ENCODE data around the gene ANAPC13.

ANAPC13 gene

GRCh38 chr3:134449277-134449676 is 36.5 kb downstream of the ANAPC13 start:
- peak; percentile 10 for DNase-seq

- no peak for DNase-seq
Observed at GRCh38 chr3:134448664-134449063, 37.1 kb downstream of the ANAPC13 start.

DNA sequence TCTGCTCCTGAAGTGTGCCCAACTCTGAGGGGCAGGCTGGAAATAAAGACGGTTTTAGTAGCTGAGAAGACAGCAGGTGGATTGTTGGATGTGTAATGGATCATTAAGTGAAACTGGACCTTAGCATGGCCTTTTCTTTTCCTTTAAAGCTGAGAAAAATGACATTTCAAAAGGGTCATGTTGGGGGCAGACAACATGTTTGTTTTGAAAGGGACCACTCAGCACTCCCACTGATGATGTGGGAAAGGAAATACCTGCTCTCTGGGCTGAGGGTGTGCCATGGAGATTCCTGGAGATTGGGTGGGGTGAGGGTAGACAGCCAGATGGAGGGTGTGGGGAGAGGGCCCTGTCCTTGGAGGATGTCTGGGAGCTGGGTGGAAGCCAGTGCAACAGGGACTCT is 38.4 kb downstream of the ANAPC13 start:
- no peak for DNase-seq

GRCh38 chr3:134446800-134447199 is 39.0 kb downstream of the ANAPC13 start:
- DNase-seq = no peak

DNA sequence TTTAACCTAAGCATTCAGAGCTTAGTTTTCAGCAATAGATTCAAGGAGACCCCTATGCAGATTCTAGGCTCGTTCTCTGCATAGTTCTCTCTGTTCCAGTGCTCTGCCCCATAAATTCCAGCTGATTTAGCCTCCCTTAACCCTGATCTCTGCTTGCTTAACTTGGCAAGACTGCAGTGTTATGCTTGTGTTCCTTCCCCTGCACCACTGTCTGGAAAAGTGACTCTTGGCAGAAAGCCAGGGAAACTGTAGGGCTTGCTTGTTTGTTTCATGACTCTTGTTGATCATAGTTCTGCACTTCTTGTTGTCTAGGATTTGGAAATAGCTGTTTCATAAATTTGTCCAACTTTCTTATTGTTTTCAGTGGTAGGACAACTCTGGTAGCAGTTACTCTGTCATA is 40.1 kb downstream of the ANAPC13 start:
- DNase-seq = no peak

DNA sequence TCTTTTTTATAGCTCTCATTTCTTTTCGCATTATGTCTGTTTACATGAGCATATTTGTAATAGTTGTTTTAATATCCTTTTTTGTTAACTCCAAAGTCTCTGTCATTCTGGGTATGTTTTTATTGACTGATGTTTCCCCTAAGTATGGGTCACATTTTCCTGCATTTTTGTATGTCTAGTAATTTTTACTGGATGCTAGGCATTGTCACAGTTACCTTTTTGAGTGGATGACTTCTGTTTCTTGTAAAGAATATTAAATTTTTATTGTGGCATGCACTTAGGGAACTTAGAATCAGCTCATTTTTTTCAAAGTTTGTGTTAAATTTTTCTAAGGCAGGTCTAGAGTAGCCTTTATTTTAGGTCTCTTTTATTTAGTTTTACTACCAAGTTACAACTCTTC is 40.7 kb downstream of the ANAPC13 start:
- no peak for DNase-seq

DNA sequence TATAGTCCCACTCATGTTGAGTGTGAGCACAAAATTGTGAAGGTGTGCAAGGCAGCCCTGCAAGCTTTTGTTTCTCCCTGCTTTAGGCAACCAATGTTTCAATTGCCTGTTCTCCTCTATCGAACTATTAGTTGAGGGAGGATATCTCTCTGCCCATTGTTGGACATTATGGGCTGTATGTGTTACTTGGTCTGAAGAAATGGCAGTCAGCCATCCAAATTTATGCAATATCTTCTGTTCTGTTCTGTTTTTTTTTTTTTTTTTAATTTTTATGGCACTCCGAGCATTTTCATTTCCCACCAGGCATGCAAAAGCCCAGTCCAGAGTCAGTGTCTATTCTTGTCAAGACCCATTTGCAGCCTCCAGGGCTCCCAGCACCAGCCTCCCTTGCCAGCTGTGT is 44.0 kb downstream of the ANAPC13 start:
- no peak for DNase-seq

DNA sequence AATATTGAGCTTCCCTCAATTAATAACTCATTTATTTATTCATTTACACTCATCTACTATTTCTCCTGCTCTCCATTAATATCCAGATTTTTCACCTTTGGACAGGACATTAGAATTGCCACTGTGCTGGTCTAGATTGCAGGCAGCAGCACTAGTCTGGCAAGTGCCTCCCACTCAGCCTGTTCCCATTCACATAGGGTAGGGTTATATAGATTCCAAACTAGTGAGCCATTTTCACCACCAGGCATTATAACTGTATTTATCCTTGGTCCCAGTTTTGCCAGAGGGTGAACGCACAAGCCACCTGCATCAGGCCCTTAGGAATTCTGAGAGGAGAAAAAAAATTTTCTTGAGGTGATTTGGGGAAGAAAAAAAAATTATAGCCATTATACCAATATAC is 44.5 kb downstream of the ANAPC13 start:
- DNase-seq = no peak

DNA sequence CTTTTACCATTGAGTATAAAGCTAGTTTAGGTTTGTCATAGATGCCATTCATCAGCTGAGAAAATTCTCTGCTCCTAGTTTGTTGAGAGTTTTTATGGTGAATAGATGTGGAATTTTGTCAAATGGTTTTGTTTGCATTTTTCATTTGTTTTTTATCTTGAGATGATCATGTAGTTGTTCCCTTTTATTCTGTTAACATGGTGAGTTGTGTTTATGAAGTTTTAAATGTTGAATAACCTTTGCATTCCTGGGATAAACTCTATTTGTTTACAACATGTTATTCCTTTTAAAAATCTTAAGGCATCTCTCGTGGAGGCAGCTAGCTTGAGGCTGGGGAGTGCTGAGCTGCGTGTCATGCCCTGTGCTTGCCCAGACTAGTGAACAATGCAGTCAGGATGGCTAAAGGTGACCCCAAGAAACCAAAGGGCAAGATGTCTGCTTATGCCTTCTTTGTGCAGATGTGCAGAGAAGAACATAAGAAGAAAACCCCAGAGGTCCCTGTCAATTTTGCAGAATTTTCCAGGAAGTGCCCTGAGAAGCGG is 48.5 kb downstream of the ANAPC13 start:
- DNase-seq = no peak

DNA sequence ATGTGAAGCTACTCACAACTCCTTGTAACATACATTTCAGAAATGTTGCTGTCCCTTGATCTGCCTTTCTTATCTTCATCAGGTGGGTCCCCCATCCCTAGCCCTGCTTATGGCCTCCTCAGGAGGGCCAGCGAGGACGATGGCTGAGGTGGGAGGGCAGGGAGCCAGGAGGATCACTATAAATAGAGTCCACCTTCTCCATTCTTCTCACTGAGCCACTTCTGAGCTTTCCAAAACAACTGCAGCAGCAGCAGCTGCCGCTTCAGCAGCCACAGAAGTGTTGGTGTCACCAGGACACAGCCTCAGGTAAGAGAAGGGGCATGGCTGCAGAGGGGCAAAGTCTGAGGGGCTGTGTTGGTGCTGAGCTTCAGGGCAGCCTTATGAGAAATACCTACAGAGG is 53.5 kb downstream of the ANAPC13 start:
- no peak for DNase-seq

DNA sequence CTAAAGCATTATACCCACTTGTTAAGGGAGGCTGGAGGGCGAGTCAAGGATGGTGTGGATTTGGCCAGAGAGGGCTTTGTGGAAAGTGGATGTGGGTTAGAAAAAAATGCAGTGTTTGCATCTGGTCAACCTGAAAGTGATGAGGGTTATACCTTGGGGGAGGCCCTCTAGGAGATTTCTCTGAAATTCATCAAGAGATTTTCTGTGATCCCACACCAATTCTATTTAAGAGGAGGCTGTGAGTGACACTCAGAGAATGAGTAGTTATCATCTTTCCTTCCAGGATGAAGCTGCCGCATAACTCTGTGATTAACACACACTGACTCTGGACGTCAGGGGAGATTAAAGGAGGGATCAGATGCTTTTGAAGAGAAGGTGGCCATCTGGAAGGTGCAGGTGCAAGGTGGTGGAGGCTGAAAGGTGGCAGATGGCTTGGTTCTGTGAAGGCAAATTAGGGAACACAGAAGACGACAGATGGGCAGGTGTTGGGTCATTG is 54.8 kb downstream of the ANAPC13 start:
- DNase-seq = no peak

DNA sequence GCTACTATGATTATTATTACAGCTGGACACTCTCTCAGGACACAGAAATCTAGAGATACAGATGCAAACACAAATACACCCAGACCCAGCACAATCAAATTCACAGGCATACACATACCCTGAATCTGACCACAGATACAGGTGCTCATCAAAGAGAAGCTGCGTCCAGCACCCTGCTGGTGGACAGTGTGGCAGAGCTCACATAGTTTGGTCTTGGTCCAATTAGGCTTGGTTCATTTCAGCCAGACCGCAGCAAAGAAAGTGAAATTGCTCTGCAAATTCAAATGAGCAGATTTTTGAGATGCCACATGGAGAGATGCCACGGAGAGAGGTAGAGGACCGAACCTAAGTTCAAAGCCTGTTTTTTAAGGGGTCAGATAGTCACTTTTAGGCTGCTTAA is 55.6 kb downstream of the ANAPC13 start:
- no peak for DNase-seq

GRCh38 chr3:134428401-134428800 is 57.4 kb downstream of the ANAPC13 start:
- DNase-seq = no peak
